ENCODE measurements around the gene TUT7.

The TUT7 gene

DNA sequence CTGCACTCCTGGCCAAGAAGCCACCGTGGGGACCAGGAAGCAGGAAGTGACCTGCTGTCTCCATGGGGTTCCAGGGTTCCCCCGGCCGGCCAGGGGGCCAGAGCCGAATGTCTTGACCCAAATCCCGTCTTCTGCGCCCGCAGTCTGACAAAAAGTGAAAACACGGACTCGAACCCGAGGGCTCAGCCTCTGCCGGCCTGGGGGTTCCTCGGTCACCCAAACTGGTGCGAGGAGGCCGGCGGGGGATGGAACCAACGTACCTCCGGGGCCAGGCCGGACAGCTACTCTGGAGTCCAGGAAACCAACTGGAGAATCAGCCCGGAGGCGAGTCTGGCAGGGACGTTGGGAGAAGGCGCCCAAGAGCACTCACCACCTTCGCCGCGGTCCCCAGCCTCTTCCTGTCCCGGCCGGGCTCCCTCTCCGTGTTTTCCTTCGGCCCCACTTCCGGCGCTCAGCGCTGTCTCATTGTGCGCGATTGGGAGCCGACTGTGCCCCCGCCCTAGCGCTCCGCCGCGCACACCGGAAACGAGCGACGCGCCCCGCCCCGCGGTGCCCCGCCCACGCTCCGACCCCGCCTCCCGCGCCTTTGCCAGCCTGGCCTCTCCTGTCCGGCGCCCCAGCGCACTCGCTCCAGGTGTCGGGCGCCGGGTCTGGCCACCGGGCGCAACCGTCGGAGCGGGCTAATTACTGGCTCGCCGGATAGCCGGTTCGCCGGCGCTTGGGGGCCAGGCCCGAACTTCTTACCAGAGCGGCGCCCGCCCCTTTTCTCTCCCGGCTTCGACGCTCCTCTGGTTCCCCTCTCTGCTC, at the start of gene TUT7 (continued):
- TF ChIP-seq, protein P1, sequence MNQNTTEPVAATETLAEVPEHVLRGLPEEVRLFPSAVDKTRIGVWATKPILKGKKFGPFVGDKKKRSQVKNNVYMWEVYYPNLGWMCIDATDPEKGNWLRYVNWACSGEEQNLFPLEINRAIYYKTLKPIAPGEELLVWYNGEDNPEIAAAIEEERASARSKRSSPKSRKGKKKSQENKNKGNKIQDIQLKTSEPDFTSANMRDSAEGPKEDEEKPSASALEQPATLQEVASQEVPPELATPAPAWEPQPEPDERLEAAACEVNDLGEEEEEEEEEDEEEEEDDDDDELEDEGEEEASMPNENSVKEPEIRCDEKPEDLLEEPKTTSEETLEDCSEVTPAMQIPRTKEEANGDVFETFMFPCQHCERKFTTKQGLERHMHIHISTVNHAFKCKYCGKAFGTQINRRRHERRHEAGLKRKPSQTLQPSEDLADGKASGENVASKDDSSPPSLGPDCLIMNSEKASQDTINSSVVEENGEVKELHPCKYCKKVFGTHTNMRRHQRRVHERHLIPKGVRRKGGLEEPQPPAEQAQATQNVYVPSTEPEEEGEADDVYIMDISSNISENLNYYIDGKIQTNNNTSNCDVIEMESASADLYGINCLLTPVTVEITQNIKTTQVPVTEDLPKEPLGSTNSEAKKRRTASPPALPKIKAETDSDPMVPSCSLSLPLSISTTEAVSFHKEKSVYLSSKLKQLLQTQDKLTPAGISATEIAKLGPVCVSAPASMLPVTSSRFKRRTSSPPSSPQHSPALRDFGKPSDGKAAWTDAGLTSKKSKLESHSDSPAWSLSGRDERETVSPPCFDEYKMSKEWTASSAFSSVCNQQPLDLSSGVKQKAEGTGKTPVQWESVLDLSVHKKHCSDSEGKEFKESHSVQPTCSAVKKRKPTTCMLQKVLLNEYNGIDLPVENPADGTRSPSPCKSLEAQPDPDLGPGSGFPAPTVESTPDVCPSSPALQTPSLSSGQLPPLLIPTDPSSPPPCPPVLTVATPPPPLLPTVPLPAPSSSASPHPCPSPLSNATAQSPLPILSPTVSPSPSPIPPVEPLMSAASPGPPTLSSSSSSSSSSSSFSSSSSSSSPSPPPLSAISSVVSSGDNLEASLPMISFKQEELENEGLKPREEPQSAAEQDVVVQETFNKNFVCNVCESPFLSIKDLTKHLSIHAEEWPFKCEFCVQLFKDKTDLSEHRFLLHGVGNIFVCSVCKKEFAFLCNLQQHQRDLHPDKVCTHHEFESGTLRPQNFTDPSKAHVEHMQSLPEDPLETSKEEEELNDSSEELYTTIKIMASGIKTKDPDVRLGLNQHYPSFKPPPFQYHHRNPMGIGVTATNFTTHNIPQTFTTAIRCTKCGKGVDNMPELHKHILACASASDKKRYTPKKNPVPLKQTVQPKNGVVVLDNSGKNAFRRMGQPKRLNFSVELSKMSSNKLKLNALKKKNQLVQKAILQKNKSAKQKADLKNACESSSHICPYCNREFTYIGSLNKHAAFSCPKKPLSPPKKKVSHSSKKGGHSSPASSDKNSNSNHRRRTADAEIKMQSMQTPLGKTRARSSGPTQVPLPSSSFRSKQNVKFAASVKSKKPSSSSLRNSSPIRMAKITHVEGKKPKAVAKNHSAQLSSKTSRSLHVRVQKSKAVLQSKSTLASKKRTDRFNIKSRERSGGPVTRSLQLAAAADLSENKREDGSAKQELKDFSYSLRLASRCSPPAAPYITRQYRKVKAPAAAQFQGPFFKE (tag by site-specific recombination; IDR thresholded peaks at IDR 0.05; ENCODE audit: borderline replicate concordance): no peak
- TF ChIP-seq ZNF341 (tag by site-specific recombination; IDR thresholded peaks at IDR 0.05; ENCODE audit: low read depth): no peak
- no peak for TF ChIP-seq ZNF16 (tag by site-specific recombination; IDR thresholded peaks at IDR 0.05; ENCODE audit: low read depth)
- TF ChIP-seq, protein P2, sequence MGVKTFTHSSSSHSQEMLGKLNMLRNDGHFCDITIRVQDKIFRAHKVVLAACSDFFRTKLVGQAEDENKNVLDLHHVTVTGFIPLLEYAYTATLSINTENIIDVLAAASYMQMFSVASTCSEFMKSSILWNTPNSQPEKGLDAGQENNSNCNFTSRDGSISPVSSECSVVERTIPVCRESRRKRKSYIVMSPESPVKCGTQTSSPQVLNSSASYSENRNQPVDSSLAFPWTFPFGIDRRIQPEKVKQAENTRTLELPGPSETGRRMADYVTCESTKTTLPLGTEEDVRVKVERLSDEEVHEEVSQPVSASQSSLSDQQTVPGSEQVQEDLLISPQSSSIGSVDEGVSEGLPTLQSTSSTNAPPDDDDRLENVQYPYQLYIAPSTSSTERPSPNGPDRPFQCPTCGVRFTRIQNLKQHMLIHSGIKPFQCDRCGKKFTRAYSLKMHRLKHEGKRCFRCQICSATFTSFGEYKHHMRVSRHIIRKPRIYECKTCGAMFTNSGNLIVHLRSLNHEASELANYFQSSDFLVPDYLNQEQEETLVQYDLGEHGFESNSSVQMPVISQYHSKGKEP (tag by site-specific recombination; IDR thresholded peaks at IDR 0.05): no peak
- TF ChIP-seq, protein P3, sequence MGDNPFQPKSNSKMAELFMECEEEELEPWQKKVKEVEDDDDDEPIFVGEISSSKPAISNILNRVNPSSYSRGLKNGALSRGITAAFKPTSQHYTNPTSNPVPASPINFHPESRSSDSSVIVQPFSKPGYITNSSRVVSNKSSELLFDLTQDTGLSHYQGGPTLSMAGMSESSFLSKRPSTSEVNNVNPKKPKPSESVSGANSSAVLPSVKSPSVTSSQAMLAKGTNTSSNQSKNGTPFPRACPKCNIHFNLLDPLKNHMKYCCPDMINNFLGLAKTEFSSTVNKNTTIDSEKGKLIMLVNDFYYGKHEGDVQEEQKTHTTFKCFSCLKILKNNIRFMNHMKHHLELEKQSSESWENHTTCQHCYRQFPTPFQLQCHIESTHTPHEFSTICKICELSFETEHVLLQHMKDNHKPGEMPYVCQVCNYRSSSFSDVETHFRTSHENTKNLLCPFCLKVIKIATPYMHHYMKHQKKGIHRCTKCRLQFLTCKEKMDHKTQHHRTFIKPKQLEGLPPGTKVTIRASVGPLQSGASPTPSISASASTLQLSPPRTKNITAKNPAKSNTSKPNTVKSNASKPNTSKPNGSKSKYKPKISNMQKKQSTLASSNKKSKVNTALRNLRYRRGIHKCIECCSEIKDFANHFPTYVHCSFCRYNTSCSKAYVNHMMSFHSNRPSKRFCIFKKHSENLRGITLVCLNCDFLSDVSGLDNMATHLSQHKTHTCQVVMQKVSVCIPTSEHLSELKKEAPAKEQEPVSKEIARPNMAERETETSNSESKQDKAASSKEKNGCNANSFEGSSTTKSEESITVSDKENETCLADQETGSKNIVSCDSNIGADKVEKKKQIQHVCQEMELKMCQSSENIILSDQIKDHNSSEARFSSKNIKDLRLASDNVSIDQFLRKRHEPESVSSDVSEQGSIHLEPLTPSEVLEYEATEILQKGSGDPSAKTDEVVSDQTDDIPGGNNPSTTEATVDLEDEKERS (tag by site-specific recombination; IDR thresholded peaks at IDR 0.05): no peak
- peak; percentile 25; the same call in 1 of the 2 replicates for TF ChIP-seq HOXC10 (CRISPR knock-in tag; IDR thresholded peaks at IDR 0.05)
- no peak for TF ChIP-seq ZNF404 (tag by site-specific recombination; IDR thresholded peaks at IDR 0.05)
- peak; percentile 22; the same call in 1 of the 2 replicates for TF ChIP-seq ZNF558 (tag by site-specific recombination; IDR thresholded peaks at IDR 0.05)
- TF ChIP-seq, protein P4, sequence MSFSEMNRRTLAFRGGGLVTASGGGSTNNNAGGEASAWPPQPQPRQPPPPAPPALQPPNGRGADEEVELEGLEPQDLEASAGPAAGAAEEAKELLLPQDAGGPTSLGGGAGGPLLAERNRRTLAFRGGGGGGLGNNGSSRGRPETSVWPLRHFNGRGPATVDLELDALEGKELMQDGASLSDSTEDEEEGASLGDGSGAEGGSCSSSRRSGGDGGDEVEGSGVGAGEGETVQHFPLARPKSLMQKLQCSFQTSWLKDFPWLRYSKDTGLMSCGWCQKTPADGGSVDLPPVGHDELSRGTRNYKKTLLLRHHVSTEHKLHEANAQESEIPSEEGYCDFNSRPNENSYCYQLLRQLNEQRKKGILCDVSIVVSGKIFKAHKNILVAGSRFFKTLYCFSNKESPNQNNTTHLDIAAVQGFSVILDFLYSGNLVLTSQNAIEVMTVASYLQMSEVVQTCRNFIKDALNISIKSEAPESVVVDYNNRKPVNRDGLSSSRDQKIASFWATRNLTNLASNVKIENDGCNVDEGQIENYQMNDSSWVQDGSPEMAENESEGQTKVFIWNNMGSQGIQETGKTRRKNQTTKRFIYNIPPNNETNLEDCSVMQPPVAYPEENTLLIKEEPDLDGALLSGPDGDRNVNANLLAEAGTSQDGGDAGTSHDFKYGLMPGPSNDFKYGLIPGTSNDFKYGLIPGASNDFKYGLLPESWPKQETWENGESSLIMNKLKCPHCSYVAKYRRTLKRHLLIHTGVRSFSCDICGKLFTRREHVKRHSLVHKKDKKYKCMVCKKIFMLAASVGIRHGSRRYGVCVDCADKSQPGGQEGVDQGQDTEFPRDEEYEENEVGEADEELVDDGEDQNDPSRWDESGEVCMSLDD (tag by site-specific recombination; IDR thresholded peaks at IDR 0.05): peak; percentile 83
- TF ChIP-seq BCL11A (tag by site-specific recombination; IDR thresholded peaks at IDR 0.05; ENCODE audit: low read depth): 0 out of 2 replicates have a peak, but pooled peaks have one; percentile 14
- TF ChIP-seq, protein P5, sequence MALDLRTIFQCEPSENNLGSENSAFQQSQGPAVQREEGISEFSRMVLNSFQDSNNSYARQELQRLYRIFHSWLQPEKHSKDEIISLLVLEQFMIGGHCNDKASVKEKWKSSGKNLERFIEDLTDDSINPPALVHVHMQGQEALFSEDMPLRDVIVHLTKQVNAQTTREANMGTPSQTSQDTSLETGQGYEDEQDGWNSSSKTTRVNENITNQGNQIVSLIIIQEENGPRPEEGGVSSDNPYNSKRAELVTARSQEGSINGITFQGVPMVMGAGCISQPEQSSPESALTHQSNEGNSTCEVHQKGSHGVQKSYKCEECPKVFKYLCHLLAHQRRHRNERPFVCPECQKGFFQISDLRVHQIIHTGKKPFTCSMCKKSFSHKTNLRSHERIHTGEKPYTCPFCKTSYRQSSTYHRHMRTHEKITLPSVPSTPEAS (tag by site-specific recombination; IDR thresholded peaks at IDR 0.05): no peak
- peak; percentile 44; the same call in 1 of the 2 replicates for TF ChIP-seq OSR2 (tag by site-specific recombination; IDR thresholded peaks at IDR 0.05)
- TF ChIP-seq ZNF211 (tag by site-specific recombination; IDR thresholded peaks at IDR 0.05; ENCODE audit: low read depth): no peak
- TF ChIP-seq, protein P6, sequence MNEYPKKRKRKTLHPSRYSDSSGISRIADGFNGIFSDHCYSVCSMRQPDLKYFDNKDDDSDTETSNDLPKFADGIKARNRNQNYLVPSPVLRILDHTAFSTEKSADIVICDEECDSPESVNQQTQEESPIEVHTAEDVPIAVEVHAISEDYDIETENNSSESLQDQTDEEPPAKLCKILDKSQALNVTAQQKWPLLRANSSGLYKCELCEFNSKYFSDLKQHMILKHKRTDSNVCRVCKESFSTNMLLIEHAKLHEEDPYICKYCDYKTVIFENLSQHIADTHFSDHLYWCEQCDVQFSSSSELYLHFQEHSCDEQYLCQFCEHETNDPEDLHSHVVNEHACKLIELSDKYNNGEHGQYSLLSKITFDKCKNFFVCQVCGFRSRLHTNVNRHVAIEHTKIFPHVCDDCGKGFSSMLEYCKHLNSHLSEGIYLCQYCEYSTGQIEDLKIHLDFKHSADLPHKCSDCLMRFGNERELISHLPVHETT (tag by site-specific recombination; IDR thresholded peaks at IDR 0.05): no peak; the same call in 1 of the 2 replicates
- peak; percentile 64 for TF ChIP-seq ZNF777 (tag by site-specific recombination; IDR thresholded peaks at IDR 0.05; ENCODE audit: borderline replicate concordance)
- no peak for TF ChIP-seq ZNF155 (tag by site-specific recombination; IDR thresholded peaks at IDR 0.05)
- no peak for TF ChIP-seq ZNF664 (tag by site-specific recombination; IDR thresholded peaks at IDR 0.05)
- TF ChIP-seq HOXD13 (CRISPR knock-in tag; IDR thresholded peaks at IDR 0.05; ENCODE audit: borderline replicate concordance): no peak
- TF ChIP-seq, protein P7, sequence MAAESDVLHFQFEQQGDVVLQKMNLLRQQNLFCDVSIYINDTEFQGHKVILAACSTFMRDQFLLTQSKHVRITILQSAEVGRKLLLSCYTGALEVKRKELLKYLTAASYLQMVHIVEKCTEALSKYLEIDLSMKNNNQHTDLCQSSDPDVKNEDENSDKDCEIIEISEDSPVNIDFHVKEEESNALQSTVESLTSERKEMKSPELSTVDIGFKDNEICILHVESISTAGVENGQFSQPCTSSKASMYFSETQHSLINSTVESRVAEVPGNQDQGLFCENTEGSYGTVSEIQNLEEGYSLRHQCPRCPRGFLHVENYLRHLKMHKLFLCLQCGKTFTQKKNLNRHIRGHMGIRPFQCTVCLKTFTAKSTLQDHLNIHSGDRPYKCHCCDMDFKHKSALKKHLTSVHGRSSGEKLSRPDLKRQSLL (tag by site-specific recombination; IDR thresholded peaks at IDR 0.05): no peak
